ENCODE data around the gene NCBP2.

The NCBP2 gene

GRCh38 chr3:196941729-196942225 is 551 bp downstream of the NCBP2 start:
- peak overlapping the region; percentile 55 for H3K4me3 ChIP-seq (ENCODE audit: control insufficient read depth, low read depth, low read length)
- DNase-seq (ENCODE audit: low read depth), result peak; percentile 2
- no peak for TF ChIP-seq CTCF (IDR thresholded peaks at IDR 0.05; ENCODE audit: control insufficient read depth, insufficient read depth, low read depth, low read length, missing control alignments)

- DNase-seq (ENCODE audit: low read depth), result no peak
- TF ChIP-seq CTCF (IDR thresholded peaks at IDR 0.05; ENCODE audit: control insufficient read depth, insufficient read depth, low read depth, low read length, missing control alignments), result no peak
- no peak overlapping the region for H3K4me3 ChIP-seq (ENCODE audit: control insufficient read depth, low read depth, low read length)
Measured at GRCh38 chr3:196938576-196938975, 3.8 kb downstream of the NCBP2 start.

GRCh38 chr3:196938124-196938523 is 4.2 kb downstream of the NCBP2 start:
- no peak overlapping the region for H3K4me3 ChIP-seq (ENCODE audit: control insufficient read depth, low read depth, low read length)
- no peak for DNase-seq (ENCODE audit: low read depth)
- no peak for TF ChIP-seq CTCF (IDR thresholded peaks at IDR 0.05; ENCODE audit: control insufficient read depth, insufficient read depth, low read depth, low read length, missing control alignments)

GRCh38 chr3:196936288-196936687 is 6.0 kb downstream of the NCBP2 start:
- no peak for DNase-seq (ENCODE audit: low read depth)
- no peak for TF ChIP-seq CTCF (IDR thresholded peaks at IDR 0.05; ENCODE audit: control insufficient read depth, insufficient read depth, low read depth, low read length, missing control alignments)

GRCh38 chr3:196932600-196932999 is 9.7 kb downstream of the NCBP2 start:
- H3K4me3 ChIP-seq (ENCODE audit: control insufficient read depth, low read depth, low read length), result no peak overlapping the region
- no peak for DNase-seq (ENCODE audit: low read depth)
- TF ChIP-seq CTCF (IDR thresholded peaks at IDR 0.05; ENCODE audit: control insufficient read depth, insufficient read depth, low read depth, low read length, missing control alignments), result no peak

More at GRCh38 chr3:196936288-196936687, 6.0 kb downstream of the NCBP2 start:
- no peak overlapping the region for H3K4me3 ChIP-seq (ENCODE audit: control insufficient read depth, low read depth, low read length)

GRCh38 chr3:196931828-196932587 is 10.3 kb downstream of the NCBP2 start:
- TF ChIP-seq CTCF (IDR thresholded peaks at IDR 0.05; ENCODE audit: control insufficient read depth, insufficient read depth, low read depth, low read length, missing control alignments), result no peak
- no peak for DNase-seq (ENCODE audit: low read depth)
- H3K4me3 ChIP-seq (ENCODE audit: control insufficient read depth, low read depth, low read length), result no peak overlapping the region
